Stimulated activated CD8-positive, alpha-beta memory T cell treated with anti-CD3 and anti-CD28 coated beads, Interleukin-15, amount 100 ng/mL, for 24 hours (primary cell): ENCODE measurements around the gene LGALS1.
"Not testable (repeated sequence)": the region's sequence is repeated elsewhere in the genome, so short reads cannot be mapped to it uniquely, and the experiment has no call there.

Source experiments
- DNase-seq: peaks from one replicate; pipeline ENCODE4 v3.0.0-alpha.2; 2020; ENCODE audit warnings: low read depth

Gene LGALS1

DNA sequence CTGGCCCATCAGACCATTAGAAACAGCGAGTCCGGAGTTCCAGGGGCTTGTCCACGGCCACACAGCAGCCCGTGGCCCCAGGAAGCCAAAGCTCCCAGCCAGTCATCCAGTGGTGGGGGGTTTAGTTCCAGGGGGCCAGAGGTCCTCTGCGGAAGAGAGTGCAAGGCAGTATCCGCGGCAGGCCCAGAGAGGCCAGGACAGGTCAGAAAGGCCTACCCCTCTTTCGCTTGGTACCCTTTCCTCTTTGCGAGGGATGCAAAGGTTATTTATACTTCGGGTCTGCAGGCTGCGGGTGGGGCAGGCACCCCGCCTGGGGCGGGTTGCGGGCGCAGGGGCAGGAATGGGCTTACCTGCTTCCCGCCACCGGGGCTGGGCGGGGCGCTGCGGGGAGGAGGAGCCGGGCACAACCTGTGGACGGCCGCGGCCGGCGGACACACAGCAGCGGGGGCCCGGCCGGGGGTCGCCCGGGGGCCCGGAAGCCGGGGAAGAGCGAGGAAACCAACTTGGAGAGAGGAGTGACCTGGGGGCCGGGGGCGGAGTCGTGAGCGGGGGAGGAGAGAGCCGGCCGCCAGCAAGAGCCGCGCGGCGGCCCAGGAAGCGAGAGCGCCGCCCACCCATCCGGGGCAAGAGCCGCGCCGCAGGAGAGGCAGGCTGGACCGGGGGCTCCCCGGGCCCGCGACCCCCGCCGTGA, 36.2 kb upstream of the LGALS1 start, which contains the start of gene SH3BP1:
Gene SH3BP1 (plus strand): TSS at position 600 of the 691 bp plus-strand sequence. CDS start 119 bp downstream, outside the sequence.
- DNase-seq: no peak

- no peak for DNase-seq
These were observed 35.5 kb upstream of the LGALS1 start for GRCh38 chr22:37639771-37640590.

- DNase-seq: no peak
These were observed 34.6 kb upstream of the LGALS1 start for GRCh38 chr22:37640591-37641560.

GRCh38 chr22:37641561-37641949, 33.9 kb upstream of the LGALS1 start:
- DNase-seq: no peak

DNA sequence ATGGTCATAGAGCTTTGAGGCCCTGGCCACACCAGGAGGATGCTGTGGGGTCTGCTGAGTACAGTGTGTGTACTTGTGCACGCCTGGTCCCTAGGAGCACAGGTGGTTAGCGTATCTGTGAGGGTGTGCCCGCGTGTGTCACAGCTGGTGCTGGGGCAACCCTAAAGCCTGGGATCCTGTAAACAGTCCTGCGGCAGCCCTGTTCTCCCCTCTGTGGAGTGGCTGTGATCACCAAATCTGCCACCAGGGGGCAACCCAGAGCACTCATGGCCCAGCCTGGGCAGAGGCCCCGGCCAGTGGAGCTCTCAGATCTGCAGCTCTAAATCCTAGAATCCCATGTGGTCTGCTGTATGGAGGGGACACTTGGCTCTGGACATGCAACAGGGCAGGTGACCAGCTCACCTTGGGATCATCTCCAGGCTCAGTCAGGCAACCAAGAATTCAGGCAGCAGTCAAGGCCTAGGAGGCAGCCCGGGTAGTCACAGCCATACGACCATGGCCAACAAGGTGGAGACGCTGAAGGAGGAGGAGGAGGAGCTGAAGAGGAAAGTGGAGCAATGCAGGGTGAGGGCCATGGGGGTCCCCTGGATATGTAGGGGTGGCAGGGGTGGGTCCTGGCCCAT, 32.1 kb upstream of the LGALS1 start:
- DNase-seq: peak; percentile 82

DNA sequence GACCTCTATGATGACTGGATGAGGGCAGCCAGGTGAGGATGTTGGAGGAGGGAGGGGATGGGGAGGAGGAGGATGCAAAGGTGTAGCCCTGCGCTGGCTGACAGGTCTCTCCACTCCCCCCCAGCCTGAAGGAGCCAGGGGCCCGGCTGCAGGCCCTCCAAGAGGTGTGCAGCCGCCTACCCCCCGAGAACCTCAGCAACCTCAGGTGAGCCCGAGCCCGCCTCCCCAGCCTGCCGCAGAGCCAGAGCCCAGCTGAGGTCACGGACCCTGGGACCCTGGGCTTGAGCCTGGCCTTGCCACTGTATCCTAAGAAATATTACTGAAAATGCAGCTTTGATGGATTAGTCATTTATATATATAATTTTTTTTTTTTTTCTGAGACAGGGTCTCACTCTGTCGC, 28.1 kb upstream of the LGALS1 start:
- DNase-seq: no peak

DNA sequence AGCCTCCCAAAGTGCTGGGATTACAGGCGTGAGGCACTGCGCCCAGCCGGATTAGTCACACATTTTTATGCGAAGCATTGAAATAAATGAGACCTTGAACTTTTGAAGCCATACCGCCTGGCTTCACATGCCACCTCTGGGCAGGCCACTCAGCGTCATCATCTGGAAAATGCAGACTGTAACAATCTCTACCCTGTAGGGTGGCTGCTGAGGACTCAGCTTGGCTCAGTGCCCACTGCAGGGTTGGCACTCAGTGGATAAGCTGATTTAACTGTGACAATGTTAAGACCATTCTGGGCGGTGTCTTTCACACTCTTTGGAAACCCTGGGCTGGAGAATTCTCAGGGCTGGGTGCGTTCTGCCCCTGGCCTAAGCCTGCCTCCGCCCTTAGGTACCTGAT, 27.5 kb upstream of the LGALS1 start:
- no peak for DNase-seq

- DNase-seq: no peak
These were observed 24.8 kb upstream of the LGALS1 start for GRCh38 chr22:37650463-37651136.

GRCh38 chr22:37654563-37655251, 20.7 kb upstream of the LGALS1 start:
- DNase-seq: no peak

- no peak for DNase-seq
These were observed 20.2 kb upstream of the LGALS1 start for GRCh38 chr22:37655252-37655563.

DNA sequence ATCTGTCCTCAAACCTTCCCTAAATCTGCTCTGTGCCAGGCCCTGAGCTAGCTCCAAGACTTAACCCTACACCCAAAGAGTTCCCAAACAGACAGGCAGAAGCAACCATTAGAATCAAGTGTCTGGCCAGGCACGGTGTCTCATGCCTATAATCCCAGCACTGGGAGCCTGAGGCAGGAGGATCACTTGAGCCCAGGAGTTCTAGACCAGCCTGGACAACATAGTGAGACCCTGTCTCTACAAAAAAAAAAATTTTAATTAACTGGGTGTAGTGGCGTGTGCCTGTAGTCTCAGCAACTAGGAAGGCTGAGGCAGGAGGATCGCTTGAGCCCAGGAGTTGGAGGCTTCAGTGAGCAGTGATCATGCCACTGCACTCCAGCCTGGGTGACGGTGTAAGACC, 18.9 kb upstream of the LGALS1 start:
- not testable (repeated sequence) for DNase-seq

GRCh38 chr22:37657590-37658132, 17.8 kb upstream of the LGALS1 start:
- no peak for DNase-seq

GRCh38 chr22:37658133-37659065, 17.0 kb upstream of the LGALS1 start, which contains the start of gene PDXP:
PDXP (plus strand) TSS chr22:37658723; CDS start chr22:37658783, 60 bp downstream.
- peak; percentile 96 for DNase-seq

- DNase-seq: no peak
These were observed 16.2 kb upstream of the LGALS1 start for GRCh38 chr22:37659066-37659896.

- DNase-seq: no peak
These were observed 15.3 kb upstream of the LGALS1 start for GRCh38 chr22:37659897-37660708.

DNA sequence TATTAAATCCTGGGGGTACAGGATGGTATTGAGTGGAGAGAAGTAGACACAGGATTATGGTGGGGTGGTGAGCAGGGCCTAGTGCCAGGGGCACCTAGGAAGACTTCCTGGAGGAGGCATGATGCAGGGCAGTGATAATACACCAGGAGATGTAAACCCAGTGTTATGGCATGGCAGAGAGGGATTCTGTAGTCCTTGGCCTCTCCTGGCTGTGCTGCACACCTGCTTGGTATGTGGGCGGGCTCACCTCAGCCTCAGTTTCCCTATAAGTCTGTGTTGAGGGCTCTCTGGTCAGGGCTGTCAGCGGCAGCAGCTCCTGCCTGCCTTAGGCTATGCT, 14.8 kb upstream of the LGALS1 start:
- no peak for DNase-seq

DNA sequence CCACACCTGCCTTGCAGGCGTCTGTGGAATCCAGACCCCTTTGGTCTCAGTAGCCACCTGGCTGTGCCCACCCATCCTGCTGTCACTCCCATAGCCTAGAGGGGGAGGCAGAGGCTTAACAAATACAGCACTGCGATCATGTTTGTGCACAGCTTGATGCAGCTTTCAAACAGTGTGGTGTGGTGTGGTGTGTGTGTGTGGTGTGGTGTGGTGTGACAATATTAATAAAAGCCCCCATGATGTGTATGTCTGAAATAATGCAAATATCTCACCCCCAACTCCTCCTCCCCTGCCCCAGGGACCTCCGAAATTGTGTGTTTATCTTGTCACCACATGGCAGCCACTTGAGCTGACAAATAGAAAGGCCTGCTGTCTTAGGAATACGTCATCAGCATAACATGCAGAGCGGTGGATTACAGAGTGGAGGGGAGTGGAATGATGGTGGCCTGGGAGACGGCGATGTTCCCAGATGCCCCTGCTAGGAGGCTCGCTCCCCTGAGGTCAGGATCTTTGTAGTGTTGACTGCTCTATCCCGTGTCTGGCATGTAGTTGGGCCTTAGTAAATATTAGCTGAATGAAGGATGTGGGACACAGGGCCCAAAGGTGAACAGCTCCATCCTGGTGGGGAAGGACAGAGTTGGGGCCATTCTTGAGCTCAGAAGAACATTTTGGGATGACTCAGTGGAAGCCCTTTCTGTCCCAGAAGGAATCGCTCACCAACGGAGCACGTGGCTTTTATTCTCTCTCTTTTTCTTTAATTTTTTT, 14.1 kb upstream of the LGALS1 start:
- DNase-seq: no peak
